ENCODE results near the gene FRMD4B. TPM values are rescaled to one million over a fixed set of nuclear protein-coding genes. Genes with fewer than 3 reads are reported as not detected.

Gene FRMD4B
- polyA plus RNA-seq, 3 donors, result 13.2 to 21.0 (median 19.6) TPM

DNA sequence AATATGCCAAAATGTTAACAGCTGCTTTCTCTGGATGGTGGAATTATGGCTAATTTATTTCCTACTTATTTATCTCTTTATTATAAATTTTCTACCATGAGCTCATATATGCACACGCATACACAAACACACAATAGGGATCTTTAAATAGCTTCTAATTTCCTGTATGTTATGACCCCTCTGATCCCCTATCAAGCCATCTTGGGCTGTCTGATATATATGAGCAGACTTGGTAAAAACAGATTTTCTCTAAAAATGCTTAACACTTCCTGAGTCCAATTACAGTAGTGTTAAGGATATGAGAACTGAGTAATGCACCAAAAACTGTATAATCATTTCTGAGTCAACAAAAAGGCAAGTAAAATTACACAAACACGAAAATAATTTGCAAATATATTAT lies 211.4 kb downstream of the FRMD4B start:
- H3K27me3 ChIP-seq (ENCODE audit: control insufficient read depth in 2 of 2, insufficient read depth in 2 of 2, low read length in 2 of 2), result no peaks in the 10 kb centered on the region
- TF ChIP-seq CTCF (IDR thresholded peaks at IDR 0.05), result no peak
- H3K9me3 Mint-ChIP-seq, result no peaks in the 10 kb centered on the region
- no peaks in the 10 kb centered on the region for H3K4me1 Mint-ChIP-seq
- DNase-seq, result no peak
- H2AFZ ChIP-seq (ENCODE audit: insufficient read depth, low read depth, low read length, poor library complexity, severe bottlenecking), result no peak overlapping the region
- H3K36me3 Mint-ChIP-seq, result peaks cover 59 to 65% of the 10 kb centered on the region in 2 donors
- no peak overlapping the region for H3K4me3 ChIP-seq (replicated peaks in 1 of 3; ENCODE audit: low read depth in 2 of 3, low read length in 3 of 3)
- H4K20me1 ChIP-seq (ENCODE audit: insufficient read depth, low read length), result peaks cover 6% of the 10 kb centered on the region
- no peak overlapping the region for H3K4me2 ChIP-seq (replicated peaks; ENCODE audit: extremely low read depth, low read length, poor library complexity, severe bottlenecking)
- H3K27me3 Mint-ChIP-seq (ENCODE audit: low read depth in 3 of 3), result peaks cover 0 to 3% (median 0%) of the 10 kb centered on the region in 3 donors
- no peaks in the 10 kb centered on the region for H3K9me3 ChIP-seq (replicated peaks in 1 of 2; ENCODE audit: control insufficient read depth in 1 of 2, insufficient read depth in 1 of 2, low read length in 2 of 2)
- no peak overlapping the region for H3K27ac ChIP-seq (ENCODE audit: low read depth in 1 of 2, low read length in 2 of 2)
- no peaks in the 10 kb centered on the region for H3K79me2 ChIP-seq (ENCODE audit: insufficient read depth, low read length)
- H3K9ac ChIP-seq (ENCODE audit: insufficient read depth, low read length, poor library complexity, severe bottlenecking), result no peak overlapping the region
- no peak overlapping the region for H3K4me3 Mint-ChIP-seq
- intact Hi-C loops (cut with micrococcal nuclease), result no loop called here
- whole genome bisulfite sequencing (ENCODE audit: insufficient coverage), result no CpG with 5 or more reads among the region's 2 CpGs
- H3K27ac Mint-ChIP-seq, result no peak overlapping the region
- peaks cover 45 to 83% of the 10 kb centered on the region in 2 donors for H3K36me3 ChIP-seq (replicated peaks in 1 of 2; ENCODE audit: control insufficient read depth in 1 of 2, insufficient read depth in 2 of 2, low read length in 2 of 2)
- no peaks in the 10 kb centered on the region for H3K4me1 ChIP-seq (ENCODE audit: control insufficient read depth in 1 of 2, insufficient read depth in 2 of 2, low read length in 2 of 2)

DNA sequence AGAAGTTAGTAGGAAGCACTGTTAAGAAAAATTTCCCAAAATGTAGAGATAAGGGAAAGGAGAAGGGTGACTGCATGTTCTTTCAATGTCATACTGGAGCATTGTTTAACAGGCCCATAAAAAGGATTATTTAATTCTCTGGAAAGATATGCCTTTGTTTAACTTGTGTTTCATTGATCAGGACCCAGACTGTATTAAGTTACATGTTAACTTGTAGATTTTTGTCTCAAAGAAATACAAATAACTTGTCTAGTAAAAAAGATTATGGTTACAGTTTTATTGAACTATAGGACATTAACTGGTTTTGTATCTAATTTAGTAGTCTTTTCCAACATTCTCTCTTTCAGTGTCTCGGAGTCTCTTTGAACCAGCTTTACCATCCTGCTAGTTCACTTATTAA lies 213.8 kb downstream of the FRMD4B start:
- Mint-ChIP-seq H3K27me3 (ENCODE audit: low read depth in 3 of 3) (peaks cover 0 to 3% (median 0%) of the 10 kb centered on the region in 3 donors), H3K4me1 (no peaks in the 10 kb centered on the region), H3K9me3 (no peaks in the 10 kb centered on the region), H3K36me3 (peaks cover 47 to 49% of the 10 kb centered on the region in 2 donors), H3K4me3 (no peak overlapping the region), H3K27ac (no peak overlapping the region)
- Histone ChIP-seq H3K9ac (ENCODE audit: insufficient read depth, low read length, poor library complexity, severe bottlenecking) (no peak overlapping the region), H3K4me2 (replicated peaks; ENCODE audit: extremely low read depth, low read length, poor library complexity, severe bottlenecking) (no peak overlapping the region), H3K36me3 (replicated peaks in 1 of 2; ENCODE audit: control insufficient read depth in 1 of 2, insufficient read depth in 2 of 2, low read length in 2 of 2) (peaks cover 35 to 65% of the 10 kb centered on the region in 2 donors), H3K79me2 (ENCODE audit: insufficient read depth, low read length) (no peaks in the 10 kb centered on the region), H3K4me1 (ENCODE audit: control insufficient read depth in 1 of 2, insufficient read depth in 2 of 2, low read length in 2 of 2) (no peaks in the 10 kb centered on the region), H2AFZ (ENCODE audit: insufficient read depth, low read depth, low read length, poor library complexity, severe bottlenecking) (no peak overlapping the region), H3K4me3 (replicated peaks in 1 of 3; ENCODE audit: low read depth in 2 of 3, low read length in 3 of 3) (no peak overlapping the region), H3K27ac (ENCODE audit: low read depth in 1 of 2, low read length in 2 of 2) (no peak overlapping the region), H4K20me1 (ENCODE audit: insufficient read depth, low read length) (no peaks in the 10 kb centered on the region), H3K27me3 (ENCODE audit: control insufficient read depth in 2 of 2, insufficient read depth in 2 of 2, low read length in 2 of 2) (no peaks in the 10 kb centered on the region), H3K9me3 (replicated peaks in 1 of 2; ENCODE audit: control insufficient read depth in 1 of 2, insufficient read depth in 1 of 2, low read length in 2 of 2) (no peaks in the 10 kb centered on the region)
- WGBS (ENCODE audit: insufficient coverage), result no CpG with 5 or more reads among the region's 1 CpG
- no peak for TF ChIP-seq CTCF (IDR thresholded peaks at IDR 0.05)
- DNase-seq, result no peak
- intact Hi-C loops (cut with micrococcal nuclease), result no loop called here
